Endothelial cell (in vitro differentiated cells): Measurements from ENCODE around the gene TNFRSF12A. TPM values are rescaled to one million over a fixed set of nuclear protein-coding genes. Genes with fewer than 3 reads are reported as not detected.

Source experiments
- DNase-seq: peaks from one replicate; pipeline ENCODE4 v3.0.0; 2021; ENCODE audit warnings: low spot score
- H3K27ac Mint-ChIP-seq: one replicate; pipeline ENCODE4 v1.8.0; 2021; ENCODE audit warnings: mixed read lengths, inconsistent platforms; ENCODE audit not compliant: unreplicated experiment
- H3K27me3 Mint-ChIP-seq: one replicate; pipeline ENCODE4 v1.8.0; 2021; ENCODE audit warnings: mild to moderate bottlenecking, moderate library complexity, mixed read lengths, inconsistent platforms; ENCODE audit not compliant: unreplicated experiment
- H3K36me3 Mint-ChIP-seq: one replicate; pipeline ENCODE4 v1.8.0; 2021; ENCODE audit warnings: mild to moderate bottlenecking, low read depth, mixed read lengths, inconsistent platforms; ENCODE audit not compliant: unreplicated experiment
- H3K4me1 Mint-ChIP-seq: one replicate; pipeline ENCODE4 v1.8.0; 2021; ENCODE audit warnings: mild to moderate bottlenecking, mixed read lengths, inconsistent platforms; ENCODE audit not compliant: unreplicated experiment
- H3K4me3 Mint-ChIP-seq: one replicate; pipeline ENCODE4 v1.8.0; 2021; ENCODE audit warnings: mild to moderate bottlenecking, mixed read lengths, inconsistent platforms; ENCODE audit not compliant: unreplicated experiment
- H3K9me3 Mint-ChIP-seq: one replicate; pipeline ENCODE4 v1.8.0; 2021; ENCODE audit warnings: mixed read lengths, inconsistent platforms; ENCODE audit not compliant: unreplicated experiment
- CTCF ChIP-seq: fragments of 200-600 bp; sonication (generic); IDR thresholded peaks from one replicate; pipeline ENCODE4 v1.5.0; 2021; ENCODE audit warnings: antibody characterized with exemption; ENCODE audit not compliant: unreplicated experiment
- total RNA-seq: library from RNA; stranded (reverse); fragmentation: NEBNext Ultra II Directional; extraction: Animal tissue kit (Norgen Biotek cat#: 25700); gene quantifications from one replicate; pipeline ENCODE4 v1.2.1, GENCODE V29; 2021; ENCODE audit not compliant: unreplicated experiment

Gene TNFRSF12A
- total RNA-seq, 1 donor from 2014 or later: 3.0 TPM

DNA sequence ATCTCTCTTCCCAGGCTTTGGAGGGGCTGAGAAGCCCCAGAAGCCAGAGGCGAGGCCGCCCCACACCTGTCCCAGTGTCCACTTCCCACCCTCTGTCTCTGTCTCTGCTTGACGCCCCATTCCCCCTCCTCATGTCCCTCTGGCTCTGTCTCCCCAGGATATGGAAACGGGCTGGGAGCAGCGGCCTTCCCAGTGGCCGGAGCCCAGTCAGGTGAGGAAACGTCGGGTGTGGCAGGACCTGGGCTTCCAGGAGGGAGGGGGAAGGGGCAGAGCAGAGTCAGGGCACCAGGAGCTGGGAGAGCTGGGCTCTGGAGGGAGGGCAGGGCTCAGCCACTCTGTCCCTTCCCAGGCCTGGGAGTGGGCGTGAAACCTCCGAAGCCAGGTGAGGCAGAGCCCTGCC, 29.3 kb upstream of the TNFRSF12A start:
- no peaks in the 10 kb centered on the region for H3K9me3 Mint-ChIP-seq
- H3K4me3 Mint-ChIP-seq: no peak overlapping the region
- H3K27me3 Mint-ChIP-seq: peaks cover 2% of the 10 kb centered on the region
- TF ChIP-seq CTCF: no peak
- H3K4me1 Mint-ChIP-seq: no peaks in the 10 kb centered on the region
- no peaks in the 10 kb centered on the region for H3K36me3 Mint-ChIP-seq
- DNase-seq: no peak
- no peak overlapping the region for H3K27ac Mint-ChIP-seq

- Mint-ChIP-seq H3K9me3 (no peaks in the 10 kb centered on the region), H3K4me1 (no peaks in the 10 kb centered on the region), H3K27ac (no peak overlapping the region), H3K36me3 (no peaks in the 10 kb centered on the region), H3K27me3 (peaks cover 4% of the 10 kb centered on the region), H3K4me3 (no peak overlapping the region)
- DNase-seq: no peak
- no peak for TF ChIP-seq CTCF
Observed at GRCh38 chr16:2991566-2992261, 28.5 kb upstream of the TNFRSF12A start.

GRCh38 chr16:2992383-2993081, 27.6 kb upstream of the TNFRSF12A start:
- Mint-ChIP-seq H3K4me3 (no peak overlapping the region), H3K9me3 (no peaks in the 10 kb centered on the region), H3K27me3 (peaks cover 4% of the 10 kb centered on the region), H3K4me1 (no peaks in the 10 kb centered on the region), H3K36me3 (no peaks in the 10 kb centered on the region), H3K27ac (no peak overlapping the region)
- TF ChIP-seq CTCF: no peak
- no peak for DNase-seq

- H3K27ac Mint-ChIP-seq: no peak overlapping the region
- TF ChIP-seq CTCF: no peak
- no peak for DNase-seq
- peaks cover 5% of the 10 kb centered on the region for H3K27me3 Mint-ChIP-seq
- no peak overlapping the region for H3K4me3 Mint-ChIP-seq
- no peaks in the 10 kb centered on the region for H3K9me3 Mint-ChIP-seq
- no peaks in the 10 kb centered on the region for H3K36me3 Mint-ChIP-seq
- no peaks in the 10 kb centered on the region for H3K4me1 Mint-ChIP-seq
Observed at GRCh38 chr16:2996298-2996697, 23.9 kb upstream of the TNFRSF12A start.

DNA sequence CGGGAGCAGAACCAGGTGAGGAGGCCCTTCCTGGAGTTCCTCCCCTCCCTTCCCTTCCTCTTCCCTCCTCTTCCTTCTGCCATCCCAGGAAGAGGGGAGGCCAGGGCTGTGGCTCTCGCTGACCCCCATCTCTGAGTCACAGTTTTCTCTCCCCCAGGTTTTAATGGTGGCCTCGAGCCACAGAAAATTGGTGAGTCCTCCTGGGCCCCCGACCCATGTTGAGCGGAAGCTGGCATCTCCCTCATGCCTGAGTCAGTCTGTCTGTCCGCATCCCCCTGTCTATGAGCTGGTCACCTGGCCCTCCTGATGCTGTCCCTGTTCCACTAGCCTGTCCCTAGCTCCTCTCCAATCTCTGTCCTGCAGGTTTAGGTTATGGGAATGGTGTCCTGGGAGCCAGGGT, 20.2 kb upstream of the TNFRSF12A start:
- no peak for DNase-seq

More for the DNA sequence above, 20.2 kb upstream of the TNFRSF12A start:
- peaks cover 9% of the 10 kb centered on the region for H3K27me3 Mint-ChIP-seq
- H3K27ac Mint-ChIP-seq: no peak overlapping the region
- TF ChIP-seq CTCF: no peak
- no peaks in the 10 kb centered on the region for H3K4me1 Mint-ChIP-seq
- H3K36me3 Mint-ChIP-seq: no peaks in the 10 kb centered on the region
- no peak overlapping the region for H3K4me3 Mint-ChIP-seq
- H3K9me3 Mint-ChIP-seq: no peaks in the 10 kb centered on the region
